ENCODE results near the gene COQ8B. TPM values are rescaled to one million over a fixed set of nuclear protein-coding genes. Genes with fewer than 3 reads are reported as not detected.
A peak's percentile ranks its signal among the peaks of the same experiment; 100 is the strongest.

COQ8B gene
- total RNA-seq, 2 donors from 2014 or later: 29.8 to 31.3 TPM

GRCh38 chr19:40691421-40692211 lies 25.1 kb downstream of the COQ8B start:
- 78 to 89% methylated on average over 7 to 21 of the region's 24 CpGs for WGBS, 2 donors
- no peak for ATAC-seq
- TF ChIP-seq CTCF (IDR thresholded peaks at IDR 0.05) (no peak), POLR2A (IDR thresholded peaks at IDR 0.05) (no peak)
- H3K27me3 ChIP-seq: no peaks in the 10 kb centered on the region
- no peak overlapping the region for H3K4me3 ChIP-seq
- peaks cover 0 to 3% of the 10 kb centered on the region in 2 donors for H3K36me3 ChIP-seq (replicated peaks in 1 of 2; ENCODE audit: insufficient read depth in 1 of 2, low read depth in 2 of 2)
- intact Hi-C loops (cut with DNase I): no loop called here
- peak overlapping the region; percentile 59 to 87 (median 80) for H3K27ac ChIP-seq
- no peaks in the 10 kb centered on the region for H3K9me3 ChIP-seq
- peak in 2 of 4 donors; percentile 11 to 24 for DNase-seq
- peaks cover 19% of the 10 kb centered on the region for H3K4me1 ChIP-seq

- DNase-seq: peak; percentile 93 to 97 (median 94)
- WGBS, 2 donors: 1 to 12% methylated on average over 12 to 38 of the region's 56 CpGs
Observed at GRCh38 chr19:40690693-40691420, 25.8 kb downstream of the COQ8B start.

GRCh38 chr19:40690050-40690692 lies 26.5 kb downstream of the COQ8B start, which contains the start of gene NUMBL:
NUMBL (minus strand) TSS chr19:40690651; CDS start chr19:40690483, 168 bp downstream.
- no peak for ATAC-seq
- Histone ChIP-seq H3K4me1 (peaks cover 19% of the 10 kb centered on the region), H3K27ac (peak within 1 kb of the TSS; percentile 59 to 87 (median 80)), H3K27me3 (no peaks in the 10 kb centered on the region), H3K4me3 (peak within 1 kb of the TSS; percentile 18 to 29), H3K9me3 (no peaks in the 10 kb centered on the region), H3K36me3 (replicated peaks in 1 of 2; ENCODE audit: insufficient read depth in 1 of 2, low read depth in 2 of 2) (no peaks in the 10 kb centered on the region)
- WGBS, 2 donors: 3 to 16% methylated on average over 8 to 46 of the region's 50 CpGs
- intact Hi-C loops (cut with DNase I): no loop called here
- TF ChIP-seq POLR2A (IDR thresholded peaks at IDR 0.05) (no peak), CTCF (IDR thresholded peaks at IDR 0.05) (no peak)
- no peak for DNase-seq

More at GRCh38 chr19:40690693-40691420, 25.8 kb downstream of the COQ8B start:
- Histone ChIP-seq H3K4me3 (peak overlapping the region; percentile 18 to 29), H3K27me3 (no peaks in the 10 kb centered on the region), H3K27ac (peak overlapping the region; percentile 59 to 87 (median 80)), H3K4me1 (peaks cover 19% of the 10 kb centered on the region), H3K36me3 (replicated peaks in 1 of 2; ENCODE audit: insufficient read depth in 1 of 2, low read depth in 2 of 2) (peaks cover 0 to 3% of the 10 kb centered on the region in 2 donors), H3K9me3 (no peaks in the 10 kb centered on the region)
- intact Hi-C loops (cut with DNase I): no loop called here
- TF ChIP-seq POLR2A (IDR thresholded peaks at IDR 0.05): peak in 2 of 3 donors; percentile 62 to 73
- no peak for TF ChIP-seq CTCF (IDR thresholded peaks at IDR 0.05)
- ATAC-seq: peak; percentile 97

- intact Hi-C loops (cut with DNase I): no loop called here
- TF ChIP-seq POLR2A (IDR thresholded peaks at IDR 0.05): no peak
- no peak for TF ChIP-seq CTCF (IDR thresholded peaks at IDR 0.05)
- H3K4me3 ChIP-seq: no peak overlapping the region
- 66 to 75% methylated on average over 9 to 16 of the region's 18 CpGs for WGBS, 2 donors
- H3K36me3 ChIP-seq (replicated peaks in 1 of 2; ENCODE audit: insufficient read depth in 1 of 2, low read depth in 2 of 2): no peaks in the 10 kb centered on the region
- no peaks in the 10 kb centered on the region for H3K27me3 ChIP-seq
- H3K9me3 ChIP-seq: no peaks in the 10 kb centered on the region
- ATAC-seq (no peak), DNase-seq (peak in 2 of 4 donors; percentile 15 to 24)
- H3K4me1 ChIP-seq: peaks cover 19% of the 10 kb centered on the region
- peak overlapping the region in 1 of 4 donors; percentile 62 for H3K27ac ChIP-seq
Observed at GRCh38 chr19:40689339-40690049, 27.2 kb downstream of the COQ8B start.
